ENCODE results near the gene GPRIN3. TPM values are rescaled to one million over a fixed set of nuclear protein-coding genes. Genes with fewer than 3 reads are reported as not detected.
A peak's percentile ranks its signal among the peaks of the same experiment; 100 is the strongest.

The GPRIN3 gene
- total and polyA plus RNA-seq, 8 donors: 0.40 to 19.8 (median 10.5) TPM

GRCh38 chr4:89266128-89266527 lies 41.5 kb downstream of the GPRIN3 start:
- no peak overlapping the region for H3K4me3 ChIP-seq
- H3K27me3 ChIP-seq: no peaks in the 10 kb centered on the region
- 48 to 74% (median 64%) methylated on average over 1 of the region's 1 CpG for WGBS, 5 donors
- no peak for DNase-seq
- peaks cover 0 to 11% (median 0%) of the 10 kb centered on the region in 4 donors for H3K4me1 ChIP-seq
- H3K36me3 ChIP-seq: no peaks in the 10 kb centered on the region
- no peaks in the 10 kb centered on the region for H3K9me3 ChIP-seq
- TF ChIP-seq POLR2AphosphoS5 (IDR thresholded peaks at IDR 0.05) (no peak), EP300 (IDR thresholded peaks at IDR 0.05) (no peak), CTCF (IDR thresholded peaks at IDR 0.05) (no peak), POLR2A (IDR thresholded peaks at IDR 0.05) (no peak)
- intact Hi-C loops (cut with DNase I; ENCODE audit: low total_unique reads): no loop called here
- H3K27ac ChIP-seq: no peak overlapping the region

- Histone ChIP-seq H3K27me3 (no peaks in the 10 kb centered on the region), H3K9me3 (no peaks in the 10 kb centered on the region), H3K36me3 (no peaks in the 10 kb centered on the region), H3K4me1 (peaks cover 0 to 2% (median 0%) of the 10 kb centered on the region in 4 donors), H3K27ac (peak overlapping the region in 1 of 5 donors; percentile 10), H3K4me3 (no peak overlapping the region)
- DNase-seq: no peak
- WGBS, 5 donors: 86 to 97% (median 94%) methylated on average over 3 of the region's 3 CpGs
- intact Hi-C loops (cut with DNase I; ENCODE audit: low total_unique reads): no loop called here
- no peak for TF ChIP-seq EP300 (IDR thresholded peaks at IDR 0.05)
- TF ChIP-seq POLR2A (IDR thresholded peaks at IDR 0.05): no peak
- TF ChIP-seq CTCF (IDR thresholded peaks at IDR 0.05): no peak
- no peak for TF ChIP-seq POLR2AphosphoS5 (IDR thresholded peaks at IDR 0.05)
Measured at GRCh38 chr4:89263265-89263664, 44.3 kb downstream of the GPRIN3 start.

- intact Hi-C loops (cut with DNase I; ENCODE audit: low total_unique reads): no loop called here
- WGBS, 5 donors: 91 to 94% (median 92%) methylated on average over 4 of the region's 4 CpGs
- TF ChIP-seq POLR2A (IDR thresholded peaks at IDR 0.05) (no peak), CTCF (IDR thresholded peaks at IDR 0.05) (no peak), EP300 (IDR thresholded peaks at IDR 0.05) (no peak), POLR2AphosphoS5 (IDR thresholded peaks at IDR 0.05) (no peak)
- Histone ChIP-seq H3K27me3 (no peaks in the 10 kb centered on the region), H3K36me3 (no peaks in the 10 kb centered on the region), H3K4me3 (no peak overlapping the region), H3K4me1 (peaks cover 0 to 11% (median 0%) of the 10 kb centered on the region in 4 donors), H3K27ac (no peak overlapping the region), H3K9me3 (no peaks in the 10 kb centered on the region)
- no peak for DNase-seq
Measured at GRCh38 chr4:89259301-89260028, 48.1 kb downstream of the GPRIN3 start.

GRCh38 chr4:89258506-89258905 lies 49.1 kb downstream of the GPRIN3 start:
- H3K27me3 ChIP-seq: no peaks in the 10 kb centered on the region
- peaks cover 0 to 11% (median 0%) of the 10 kb centered on the region in 4 donors for H3K4me1 ChIP-seq
- intact Hi-C loops (cut with DNase I; ENCODE audit: low total_unique reads): no loop called here
- no peaks in the 10 kb centered on the region for H3K36me3 ChIP-seq
- H3K27ac ChIP-seq: no peak overlapping the region
- DNase-seq: no peak
- TF ChIP-seq EP300 (IDR thresholded peaks at IDR 0.05) (no peak), POLR2AphosphoS5 (IDR thresholded peaks at IDR 0.05) (no peak), CTCF (IDR thresholded peaks at IDR 0.05) (no peak), POLR2A (IDR thresholded peaks at IDR 0.05) (no peak)
- H3K9me3 ChIP-seq: no peaks in the 10 kb centered on the region
- WGBS, 5 donors: 83 to 92% (median 90%) methylated on average over 6 of the region's 6 CpGs
- no peak overlapping the region for H3K4me3 ChIP-seq

Data from stomach (tissue), 9 donors.